COR-L47 (cell line): ENCODE results near the gene TTC27.

Experiments
- DNase-seq: peaks from one replicate; lab custom pipeline; 2025; lab: John Stamatoyannopoulos, UW

TTC27 gene

DNA sequence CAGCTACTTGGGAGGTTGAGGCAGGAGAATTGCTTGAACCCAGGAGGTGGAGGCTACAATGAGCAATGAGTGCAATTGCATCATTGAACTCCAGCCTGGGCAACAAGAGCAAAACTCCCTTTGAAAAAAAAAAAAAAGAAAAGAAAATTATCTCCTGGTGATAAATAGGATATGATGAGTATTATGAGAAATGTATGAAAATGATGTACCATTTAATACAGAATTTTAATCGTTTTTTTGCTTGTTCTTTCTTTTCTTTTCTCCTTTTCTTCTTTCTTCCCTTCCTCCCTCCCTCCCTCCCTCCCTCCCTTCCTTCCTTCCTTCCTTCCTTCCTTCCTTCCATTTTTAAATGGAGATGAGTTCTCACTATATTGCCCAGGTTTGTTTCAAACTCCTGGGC, 40.4 kb downstream of the TTC27 start:
- DNase-seq, result no peak

DNA sequence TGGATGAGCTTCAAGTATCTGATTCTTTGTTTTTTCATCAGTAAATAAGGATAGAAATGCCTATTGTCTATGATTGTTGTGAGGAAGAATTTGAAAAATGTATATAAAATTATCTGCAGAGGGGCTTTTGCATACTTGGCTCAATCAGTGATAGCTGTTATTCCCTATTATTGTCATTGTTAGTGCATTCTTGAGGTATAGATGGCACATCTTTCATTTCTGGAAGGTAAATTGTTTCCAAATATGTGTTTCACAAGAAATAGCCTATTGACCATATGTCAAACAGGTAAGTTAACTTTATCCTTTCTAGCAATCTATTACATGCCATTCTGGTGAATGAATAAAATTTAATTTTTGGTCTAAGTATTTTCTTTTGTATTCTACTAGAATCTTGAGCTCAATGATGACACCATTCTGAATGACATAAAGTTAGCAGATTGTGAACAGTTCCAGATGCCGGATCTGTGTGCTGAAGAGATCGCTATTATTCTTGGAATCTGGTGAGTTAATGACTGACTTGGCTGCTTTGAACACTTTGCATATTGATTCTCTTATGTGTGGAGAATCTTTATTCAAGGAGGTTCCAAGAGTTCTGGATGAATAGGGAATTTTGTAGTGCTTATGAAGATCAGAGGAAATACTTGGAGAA, 44.2 kb downstream of the TTC27 start:
- no peak for DNase-seq

DNA sequence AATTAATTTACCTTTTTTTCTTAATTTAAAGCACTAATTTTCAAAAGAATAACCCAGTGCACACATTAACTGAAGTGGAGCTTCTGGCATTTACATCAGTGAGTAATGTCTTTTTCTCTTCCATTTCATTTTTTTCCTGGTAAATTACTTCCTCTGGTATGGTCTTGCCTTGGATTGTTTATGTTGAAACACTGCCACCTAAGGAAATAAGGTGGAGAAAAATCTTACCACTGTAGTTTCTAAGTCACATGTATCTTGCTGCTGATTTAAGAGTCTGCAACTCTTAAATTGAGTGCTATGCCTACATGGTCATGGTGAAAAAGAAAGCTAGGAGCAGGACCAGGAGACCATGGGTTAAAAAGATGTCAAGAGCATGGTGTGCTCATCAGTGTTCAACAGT, 51.0 kb downstream of the TTC27 start:
- no peak for DNase-seq

- DNase-seq, result no peak
Measured at GRCh38 chr2:32680942-32681341, 53.1 kb downstream of the TTC27 start.

DNA sequence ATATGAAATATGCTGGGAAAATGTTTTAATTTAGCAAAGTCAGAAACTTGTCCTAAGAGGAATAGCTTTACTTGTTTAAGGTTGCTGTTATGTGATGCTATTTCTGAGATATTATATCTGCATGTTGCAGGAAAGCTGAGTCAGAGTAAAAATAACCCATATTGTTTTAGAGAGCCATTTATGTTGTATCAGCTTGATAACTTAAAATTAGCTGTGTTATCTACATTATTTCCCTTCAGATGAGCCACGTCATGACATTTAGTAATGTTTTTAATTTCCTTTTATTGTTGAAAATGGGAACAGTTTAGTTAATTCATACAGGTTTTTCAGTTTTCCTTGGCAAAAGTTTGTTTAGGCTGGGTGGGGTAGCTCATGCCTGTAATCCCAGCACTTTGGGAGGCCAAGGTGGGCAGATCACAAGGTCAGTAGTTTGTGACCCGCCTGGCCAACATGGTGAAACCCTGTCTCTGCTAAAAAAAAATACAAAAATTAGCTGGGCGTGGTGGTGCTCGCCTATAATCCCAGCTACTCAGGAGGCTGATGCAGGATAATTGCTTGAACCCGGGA, 55.8 kb downstream of the TTC27 start:
- DNase-seq, result no peak

GRCh38 chr2:32688541-32688940, 60.7 kb downstream of the TTC27 start:
- no peak for DNase-seq

GRCh38 chr2:32691678-32692077, 63.8 kb downstream of the TTC27 start:
- no peak for DNase-seq

- DNase-seq, result no peak
Measured at GRCh38 chr2:32696439-32696838, 68.6 kb downstream of the TTC27 start.

DNA sequence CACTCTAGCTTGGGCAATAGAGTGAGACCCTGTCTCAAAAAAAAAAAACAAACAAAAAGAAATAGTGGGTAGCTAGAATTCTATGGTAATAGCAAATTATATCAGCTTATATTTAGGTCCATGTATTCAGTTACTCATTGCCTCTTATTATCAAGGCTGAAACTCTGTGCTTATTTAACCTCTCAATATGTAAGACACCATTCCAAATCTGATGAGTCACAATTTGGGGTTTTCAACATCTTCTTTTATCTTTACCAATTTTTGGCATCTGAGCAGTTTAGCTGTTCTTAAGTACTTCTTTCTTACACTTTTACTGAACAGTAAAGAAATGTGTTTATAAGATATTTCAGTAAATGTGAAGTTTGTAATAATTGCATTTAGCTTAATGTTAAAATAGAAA, 69.3 kb downstream of the TTC27 start:
- no peak for DNase-seq

- DNase-seq, result no peak
Measured at GRCh38 chr2:32699151-32699550, 71.3 kb downstream of the TTC27 start.

DNA sequence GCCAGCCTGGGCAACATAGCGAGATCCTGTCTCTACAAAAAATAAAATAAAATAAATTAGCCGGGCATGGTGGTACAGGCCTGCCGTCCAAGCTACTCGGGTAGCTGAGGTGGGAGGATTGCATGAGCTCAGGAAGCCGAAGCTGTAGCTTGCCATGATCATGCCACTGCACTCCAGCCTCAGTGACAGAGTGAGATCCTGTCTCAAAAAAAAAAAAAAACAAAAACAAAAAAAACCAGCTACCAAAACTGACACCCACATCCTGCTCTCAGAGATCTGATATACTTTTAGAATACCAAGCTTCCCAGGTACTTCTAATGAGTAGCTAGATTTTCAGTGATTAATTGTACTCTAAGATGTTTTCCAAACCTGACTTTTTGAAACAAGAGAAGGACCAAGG, 74.0 kb downstream of the TTC27 start:
- DNase-seq, result no peak

- no peak for DNase-seq
Measured at GRCh38 chr2:32702303-32703064, 74.6 kb downstream of the TTC27 start.

GRCh38 chr2:32706815-32707579, 79.1 kb downstream of the TTC27 start:
- DNase-seq, result no peak

- DNase-seq, result no peak
Measured at GRCh38 chr2:32711219-32711618, 83.4 kb downstream of the TTC27 start.

DNA sequence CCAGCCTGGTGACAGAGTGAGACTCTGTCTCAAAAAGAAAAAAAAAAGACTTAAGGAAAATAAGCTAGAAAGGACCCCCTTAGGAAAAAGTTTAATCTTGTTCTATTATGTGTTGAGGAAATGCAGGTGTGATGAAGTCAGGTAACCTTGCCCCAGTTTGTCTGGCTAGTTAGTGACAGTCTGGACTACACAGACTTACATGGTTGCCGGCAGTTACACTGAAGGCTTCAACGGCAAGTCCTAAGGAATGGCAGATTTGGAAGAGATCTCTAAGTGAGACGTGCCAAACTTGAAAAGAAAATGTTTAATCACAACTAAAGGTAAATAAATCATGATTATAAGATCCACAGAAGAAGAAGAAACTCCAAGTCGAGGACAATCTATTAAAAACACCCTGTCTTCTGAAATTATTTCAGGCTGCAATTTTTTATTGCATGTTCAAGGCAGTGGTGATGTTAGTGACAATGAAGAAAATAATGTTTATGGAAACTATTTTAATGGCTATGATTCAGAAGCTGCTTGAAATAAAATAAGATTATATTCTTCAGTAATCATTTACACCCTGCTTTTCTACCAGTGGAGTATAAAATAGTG, 84.2 kb downstream of the TTC27 start:
- DNase-seq, result no peak

GRCh38 chr2:32712870-32713269, 85.0 kb downstream of the TTC27 start:
- no peak for DNase-seq

DNA sequence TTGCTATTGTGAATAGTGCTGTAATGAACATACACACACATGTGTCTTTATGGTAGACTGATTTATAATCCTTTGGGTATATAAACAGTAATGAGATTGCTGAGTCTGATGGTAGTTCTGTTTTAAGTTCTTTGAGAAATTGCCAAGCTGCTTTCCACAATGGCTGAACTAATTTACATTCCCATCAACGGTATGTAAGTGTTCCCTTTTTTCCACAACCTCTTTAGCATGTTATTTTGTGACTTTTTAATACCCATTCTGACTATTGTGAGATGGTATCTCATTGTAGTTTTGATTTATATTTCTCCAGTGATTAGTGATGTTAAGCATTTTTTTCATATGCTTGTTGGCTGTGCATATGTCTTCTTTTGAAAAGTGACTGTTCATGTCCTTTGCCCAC, 86.7 kb downstream of the TTC27 start:
- no peak for DNase-seq

- DNase-seq, result no peak
Measured at GRCh38 chr2:32715391-32715841, 87.6 kb downstream of the TTC27 start.

DNA sequence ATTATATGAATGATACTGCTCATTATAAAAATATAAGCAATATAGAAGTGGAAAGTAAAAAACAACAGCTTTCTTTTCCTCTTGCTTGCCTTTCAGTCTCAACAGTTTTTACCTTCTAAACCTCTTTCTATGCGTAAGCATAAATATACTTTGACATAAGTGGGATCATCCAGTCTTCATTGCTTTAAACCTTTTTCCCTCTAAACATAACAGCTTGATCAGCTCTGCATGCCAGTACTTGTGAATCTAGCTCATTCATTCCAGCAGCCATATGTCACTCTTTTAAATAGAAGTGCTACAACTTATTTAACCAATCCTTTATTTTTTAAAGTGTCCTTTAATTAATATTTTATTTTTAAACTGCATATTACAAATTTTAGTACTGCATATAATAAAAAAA, 88.1 kb downstream of the TTC27 start:
- no peak for DNase-seq

GRCh38 chr2:32716598-32716997, 88.7 kb downstream of the TTC27 start:
- DNase-seq, result no peak

- no peak for DNase-seq
Measured at GRCh38 chr2:32718752-32719151, 90.9 kb downstream of the TTC27 start.

- no peak for DNase-seq
Measured at GRCh38 chr2:32719430-32719829, 91.6 kb downstream of the TTC27 start.
